Activated B cell treated with CpG ODN at 0.5 μM for 24 hours (primary cell): Measurements from ENCODE around the gene MAGEC1. TPM values are rescaled to one million over a fixed set of nuclear protein-coding genes. Genes with fewer than 3 reads are reported as not detected.

Source experiments
- ATAC-seq: fragments of 200-7000 bp; cut with Tn5 transposase; one replicate; pipeline ENCODE4 v1.10.0; 2021; ENCODE audit warnings: low read depth, mild to moderate bottlenecking, moderate library complexity
- CTCF ChIA-PET: fragments of 350-600 bp; sonication (Branson Sonifier 250); formaldehyde crosslinking; loops from one replicate; lab custom pipeline; 2021; ENCODE audit warnings: antibody characterized with exemption; lab: Charles Lee
- POLR2A ChIA-PET: fragments of 350-600 bp; sonication (Branson Sonifier 250); formaldehyde crosslinking; loops from one replicate; lab custom pipeline; 2021; ENCODE audit warnings: antibody characterized with exemption; lab: Charles Lee
- DNase-seq: peaks from one replicate; pipeline ENCODE4 v3.0.0; 2022
- H3K27ac Mint-ChIP-seq: one replicate; pipeline ENCODE4 v1.8.0; 2020; ENCODE audit warnings: mixed read lengths
- H3K27me3 Mint-ChIP-seq: one replicate; pipeline ENCODE4 v1.8.0; 2021; ENCODE audit warnings: mixed read lengths
- H3K36me3 Mint-ChIP-seq: one replicate; pipeline ENCODE4 v1.8.0; 2021; ENCODE audit warnings: low read depth, mixed read lengths
- H3K4me1 Mint-ChIP-seq: one replicate; pipeline ENCODE4 v1.8.0; 2021; ENCODE audit warnings: mixed read lengths
- H3K4me3 Mint-ChIP-seq: one replicate; pipeline ENCODE4 v1.8.0; 2020; ENCODE audit warnings: mild to moderate bottlenecking, mixed read lengths
- H3K9me3 Mint-ChIP-seq: one replicate; pipeline ENCODE4 v1.8.0; 2020; ENCODE audit warnings: mixed read lengths
- intact Hi-C: fragments of 100-400 bp; cut with micrococcal nuclease; formaldehyde crosslinking; loops from one replicate; pipeline ENCODE4 v1.15.1; 2024
- total RNA-seq: library from RNA; stranded (reverse); gene quantifications from 2 replicates; pipeline ENCODE4 v1.2.3, GENCODE V29; 2022
- TF ChIP-seq, protein P1 (sequence below): fragments of 200-600 bp; IDR thresholded peaks from one replicate; pipeline ENCODE4 v1.8.0; 2022; ENCODE audit warnings: antibody characterized with exemption, mild to moderate bottlenecking

Gene MAGEC1
- total RNA-seq, 1 donor from 2014 or later, result not detected

DNA sequence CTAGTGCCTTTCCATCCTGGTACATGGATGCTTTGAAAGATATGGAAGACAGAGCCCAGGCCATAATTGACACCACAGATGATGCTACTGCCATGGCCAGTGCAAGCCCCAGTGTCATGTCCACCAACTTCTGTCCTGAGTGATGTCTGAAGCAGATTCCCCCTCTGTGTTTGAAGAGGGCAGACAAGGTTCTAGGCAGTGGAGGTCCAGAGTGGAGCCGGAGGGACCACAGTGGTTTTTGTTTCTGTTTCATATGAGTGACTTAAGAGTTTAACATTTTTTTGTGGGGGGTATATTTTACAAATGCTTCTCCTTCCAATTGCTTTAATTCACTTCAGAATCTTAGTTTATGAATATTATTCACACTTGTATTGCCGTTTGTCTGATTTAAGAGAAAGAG, 6.0 kb upstream of the MAGEC1 start:
- no peaks in the 10 kb centered on the region for H3K36me3 Mint-ChIP-seq
- H3K4me1 Mint-ChIP-seq, result no peaks in the 10 kb centered on the region

DNA sequence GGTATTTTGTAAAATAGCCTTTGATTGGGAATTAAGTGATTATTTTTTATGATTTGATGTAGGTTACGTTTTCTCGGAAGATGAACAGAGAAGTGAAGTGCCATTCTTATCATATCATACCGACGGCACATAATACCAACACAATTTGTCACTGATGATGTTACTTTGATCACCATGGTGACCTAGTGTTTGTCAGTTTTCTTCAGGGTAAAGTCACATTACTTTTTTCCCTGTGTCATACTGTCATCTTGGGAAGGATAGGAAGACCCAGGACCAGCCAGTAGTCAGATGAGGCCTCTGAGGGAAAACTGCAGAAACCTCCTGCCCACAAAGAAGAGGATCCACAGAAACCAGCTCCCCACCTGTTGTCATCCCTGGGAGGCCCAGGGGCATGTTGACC, 1.3 kb upstream of the MAGEC1 start:
- Mint-ChIP-seq H3K4me1 (no peaks in the 10 kb centered on the region), H3K4me3 (no peak overlapping the region), H3K9me3 (no peaks in the 10 kb centered on the region), H3K27me3 (no peaks in the 10 kb centered on the region), H3K27ac (no peak overlapping the region), H3K36me3 (no peaks in the 10 kb centered on the region)
- TF ChIP-seq, protein P1, sequence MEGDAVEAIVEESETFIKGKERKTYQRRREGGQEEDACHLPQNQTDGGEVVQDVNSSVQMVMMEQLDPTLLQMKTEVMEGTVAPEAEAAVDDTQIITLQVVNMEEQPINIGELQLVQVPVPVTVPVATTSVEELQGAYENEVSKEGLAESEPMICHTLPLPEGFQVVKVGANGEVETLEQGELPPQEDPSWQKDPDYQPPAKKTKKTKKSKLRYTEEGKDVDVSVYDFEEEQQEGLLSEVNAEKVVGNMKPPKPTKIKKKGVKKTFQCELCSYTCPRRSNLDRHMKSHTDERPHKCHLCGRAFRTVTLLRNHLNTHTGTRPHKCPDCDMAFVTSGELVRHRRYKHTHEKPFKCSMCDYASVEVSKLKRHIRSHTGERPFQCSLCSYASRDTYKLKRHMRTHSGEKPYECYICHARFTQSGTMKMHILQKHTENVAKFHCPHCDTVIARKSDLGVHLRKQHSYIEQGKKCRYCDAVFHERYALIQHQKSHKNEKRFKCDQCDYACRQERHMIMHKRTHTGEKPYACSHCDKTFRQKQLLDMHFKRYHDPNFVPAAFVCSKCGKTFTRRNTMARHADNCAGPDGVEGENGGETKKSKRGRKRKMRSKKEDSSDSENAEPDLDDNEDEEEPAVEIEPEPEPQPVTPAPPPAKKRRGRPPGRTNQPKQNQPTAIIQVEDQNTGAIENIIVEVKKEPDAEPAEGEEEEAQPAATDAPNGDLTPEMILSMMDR, result no peak
- intact Hi-C loops, result no loop called here
- ChIA-PET CTCF (no interaction called here), POLR2A (no interaction called here)
- ATAC-seq, result no peak
- DNase-seq, result no peak

More for the DNA sequence above, 6.0 kb upstream of the MAGEC1 start:
- ATAC-seq (no peak), DNase-seq (no peak)
- POLR2A ChIA-PET, result no interaction called here
- TF ChIP-seq, protein P1, result no peak
- intact Hi-C loops, result no loop called here
- Mint-ChIP-seq H3K27ac (no peak overlapping the region), H3K27me3 (no peaks in the 10 kb centered on the region), H3K9me3 (no peaks in the 10 kb centered on the region), H3K4me3 (no peak overlapping the region)
- CTCF ChIA-PET, result no interaction called here

DNA sequence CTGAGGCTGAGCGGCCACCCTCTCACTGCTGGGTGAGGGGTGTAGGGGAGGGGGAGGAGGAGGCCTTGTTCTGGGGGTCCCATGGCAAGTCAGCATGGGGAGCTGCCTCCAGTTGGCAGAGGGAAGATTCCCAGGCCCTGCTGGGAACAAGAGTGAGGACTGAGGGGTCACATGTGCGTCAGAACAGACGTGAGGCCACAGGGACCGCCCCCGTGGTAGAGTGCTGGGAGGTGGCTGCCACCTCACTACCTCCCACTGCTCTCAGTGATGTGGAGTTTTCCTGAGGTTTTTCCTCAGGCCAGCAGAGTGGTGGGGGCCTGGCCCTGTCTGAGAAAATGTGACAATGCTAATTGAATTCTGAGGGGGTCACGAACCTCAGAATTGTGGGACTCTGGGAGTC, 568 bp downstream of the MAGEC1 start:
- CTCF ChIA-PET, result no interaction called here
- no peaks in the 10 kb centered on the region for H3K4me1 Mint-ChIP-seq

DNA sequence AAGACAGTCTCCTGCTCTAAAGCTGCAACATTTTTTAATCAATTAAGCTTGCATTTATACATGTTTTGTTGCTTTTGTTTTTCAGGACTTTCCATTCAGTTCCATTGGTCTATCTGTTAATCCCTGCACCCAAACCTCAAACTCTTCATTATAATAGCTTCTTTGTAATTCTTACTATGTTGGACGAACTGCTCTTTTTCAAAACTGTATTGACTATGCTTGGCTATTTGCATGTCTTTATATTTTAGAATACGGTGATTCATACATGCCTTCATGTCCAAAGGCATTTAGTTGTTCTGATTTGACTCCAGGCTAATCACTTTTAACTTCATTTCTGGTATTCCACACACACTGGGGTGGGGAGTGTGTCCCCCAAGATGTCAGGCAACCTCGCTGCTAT, 14.1 kb downstream of the MAGEC1 start:
- POLR2A ChIA-PET, result no interaction called here
- TF ChIP-seq, protein P1, result no peak
- no peaks in the 10 kb centered on the region for H3K36me3 Mint-ChIP-seq

More for the DNA sequence above, 568 bp downstream of the MAGEC1 start:
- TF ChIP-seq, protein P1, result no peak
- POLR2A ChIA-PET, result no interaction called here
- no peak for DNase-seq
- H3K9me3 Mint-ChIP-seq, result no peaks in the 10 kb centered on the region
- H3K36me3 Mint-ChIP-seq, result no peaks in the 10 kb centered on the region
- intact Hi-C loops, result no loop called here
- no peak overlapping the region for H3K27ac Mint-ChIP-seq
- H3K27me3 Mint-ChIP-seq, result no peaks in the 10 kb centered on the region
- H3K4me3 Mint-ChIP-seq, result no peak overlapping the region
- no peak for ATAC-seq

DNA sequence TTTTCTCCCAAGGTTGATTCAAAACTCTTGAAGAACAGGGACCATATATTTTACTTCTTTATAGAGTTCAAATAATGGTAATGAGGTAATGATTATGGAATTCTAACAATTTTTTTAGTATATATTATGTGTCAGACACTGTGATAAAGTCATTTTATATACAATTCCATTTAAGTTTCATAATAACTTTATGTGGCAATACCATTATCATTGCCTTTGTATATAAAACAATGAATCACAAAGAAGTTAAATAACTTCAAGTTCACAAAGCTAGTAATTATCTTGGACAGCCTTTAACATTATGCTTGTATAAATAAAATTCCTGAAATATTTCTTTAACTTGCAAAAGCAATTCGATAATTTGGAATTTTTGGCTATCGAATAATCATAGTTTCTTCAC, 20.6 kb downstream of the MAGEC1 start:
- no peaks in the 10 kb centered on the region for H3K9me3 Mint-ChIP-seq
- no peak overlapping the region for H3K27ac Mint-ChIP-seq
- POLR2A ChIA-PET, result no interaction called here
- no peaks in the 10 kb centered on the region for H3K27me3 Mint-ChIP-seq
- H3K4me1 Mint-ChIP-seq, result no peaks in the 10 kb centered on the region
- no peak for DNase-seq
- CTCF ChIA-PET, result no interaction called here
- ATAC-seq, result no peak
- TF ChIP-seq, protein P1, result no peak
- H3K4me3 Mint-ChIP-seq, result no peak overlapping the region
- intact Hi-C loops, result no loop called here
- H3K36me3 Mint-ChIP-seq, result no peaks in the 10 kb centered on the region

More for the DNA sequence above, 14.1 kb downstream of the MAGEC1 start:
- ATAC-seq (no peak), DNase-seq (no peak)
- intact Hi-C loops, result no loop called here
- Mint-ChIP-seq H3K4me3 (no peak overlapping the region), H3K27me3 (no peaks in the 10 kb centered on the region), H3K27ac (no peak overlapping the region), H3K4me1 (no peaks in the 10 kb centered on the region), H3K9me3 (no peaks in the 10 kb centered on the region)
- CTCF ChIA-PET, result no interaction called here
